Gastrocnemius medialis (tissue), 4 donors: ENCODE measurements around the gene PDCD1. TPM values are rescaled to one million over a fixed set of nuclear protein-coding genes. Genes with fewer than 3 reads are reported as not detected.

Source experiments
- ATAC-seq, 2 donors: fragments of 150-250 bp; one replicate each; pipeline ENCODE4 v1.9.1; 2016
- DNase-seq, 2 donors: peaks; one replicate each; pipeline ENCODE4 v3.0.0-alpha.2; 2019
- H3K27ac ChIP-seq, 4 donors: fragments of 200-600 bp; sonication (generic); 1 replicate in 1 of 4; 2 replicates in 3 of 4; pipeline ENCODE4 v1.5.1; 2016 to 2018; ENCODE audit warnings: mild to moderate bottlenecking in 2 of 4, moderate library complexity in 1 of 4
- H3K27me3 ChIP-seq, 3 donors: fragments of 200-600 bp; sonication (generic) in 2 of 3; 1 replicate in 1 of 3; 2 replicates in 2 of 3; pipeline versions ENCODE4 v1.5.1 to v1.6.0; 2016 to 2019; ENCODE audit warnings: mild to moderate bottlenecking in 1 of 3, moderate library complexity in 1 of 3
- H3K36me3 ChIP-seq, 2 donors: fragments of 200-600 bp; sonication (generic) in 1 of 2; one replicate each; pipeline ENCODE4 v1.5.1; 2017 to 2018
- H3K4me1 ChIP-seq, 2 donors: fragments of 200-600 bp; sonication (generic) in 1 of 2; one replicate each; pipeline ENCODE4 v1.5.1; 2016 to 2017; ENCODE audit warnings: mild to moderate bottlenecking in 2 of 2
- H3K4me3 ChIP-seq, 4 donors: fragments of 200-600 bp; sonication (generic) in 3 of 4; 1 replicate in 1 of 4; 2 replicates in 3 of 4; pipeline ENCODE4 v1.5.1; 2016 to 2019; ENCODE audit warnings: mild to moderate bottlenecking in 2 of 4
- H3K9me3 ChIP-seq, 3 donors: fragments of 200-600 bp; sonication (generic) in 2 of 3; 1 replicate in 1 of 3; 2 replicates in 2 of 3; pipeline ENCODE4 v1.5.1; 2016 to 2019
- POLR2A ChIP-seq, 2 donors: fragments of 450-650 bp; IDR thresholded peaks; one replicate each; pipeline ENCODE4 v1.6.1; 2017; ENCODE audit warnings: antibody characterized with exemption in 2 of 2, mild to moderate bottlenecking in 2 of 2, moderate library complexity in 2 of 2
- in situ Hi-C, 4 donors: fragments of 200-750 bp; cut with MboI; loops; one replicate each; pipeline versions ENCODE4 v1.15.0 to v1.8.0; 2017; ENCODE audit warnings: low sequenced_read_pairs in 4 of 4
- intact Hi-C: fragments of 100-400 bp; cut with DNase I; formaldehyde crosslinking; loops from one replicate; pipeline ENCODE4 v1.15.1; 2023; ENCODE audit warnings: low total_unique reads
- total RNA-seq, 4 donors: library from RNA; depleted of rRNA; stranded (reverse); fragments of >200 nt; gene quantifications; one replicate each; pipeline versions ENCODE4 v1.1.0 to v1.2.3, GENCODE V29; 2016
- TF ChIP-seq, protein P1 (sequence below), 5 experiments: fragments of 450-650 bp in 3 of 5; fragments of 200-600 bp in 2 of 5; sonication (generic) in 2 of 5; IDR thresholded peaks in 4 of 5; conservative IDR thresholded peaks in 1 of 5; 1 replicate in 4 of 5; 2 replicates in 1 of 5; pipeline ENCODE4 v1.5.1; 2016 to 2019; ENCODE audit warnings: antibody characterized with exemption in 5 of 5, mild to moderate bottlenecking in 3 of 5, moderate library complexity in 3 of 5

The PDCD1 gene
- total RNA-seq, 4 donors from 2014 or later: 0.13 TPM; not detected in 3

DNA sequence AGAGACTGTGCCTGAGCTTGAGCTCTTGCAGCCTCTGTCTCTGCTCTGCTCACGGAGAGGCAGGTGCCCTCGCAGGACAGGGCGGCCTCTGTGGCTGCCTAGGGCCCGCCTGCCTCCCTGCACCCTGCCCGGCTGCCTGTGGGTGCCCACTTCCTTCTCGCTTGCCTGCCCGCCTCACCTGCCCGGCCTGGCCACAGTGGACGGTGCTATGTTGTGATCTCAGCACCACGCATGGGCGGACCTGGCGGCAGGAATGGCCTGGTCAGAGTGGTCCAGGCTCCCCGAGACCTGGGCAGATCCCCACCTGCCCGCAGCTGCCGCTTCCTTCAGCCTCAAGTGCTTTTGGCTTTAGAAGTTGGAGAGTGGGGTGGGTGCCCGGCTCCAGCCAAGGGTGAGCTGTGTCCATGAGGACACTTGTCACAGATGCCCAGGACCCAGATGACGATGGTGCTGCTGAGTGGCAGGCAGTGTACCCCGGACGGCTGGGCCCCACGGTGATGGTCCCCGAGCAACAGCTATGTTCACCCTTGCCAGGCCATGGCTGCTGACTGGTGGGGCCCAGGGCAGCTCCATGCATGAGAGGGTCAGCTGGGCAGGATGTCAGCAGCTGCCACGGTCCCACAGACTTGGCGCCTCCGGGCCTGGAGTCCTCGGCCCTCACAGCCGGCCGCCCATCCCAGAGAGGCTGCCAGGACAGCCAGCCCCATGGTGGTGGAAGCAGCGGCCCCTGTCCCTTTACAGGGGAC is 36.2 kb upstream of the PDCD1 start:
- Histone ChIP-seq H3K4me3 (no peak overlapping the region), H3K4me1 (peaks cover 3 to 9% of the 10 kb centered on the region in 2 donors), H3K9me3 (no peaks in the 10 kb centered on the region), H3K27ac (peak overlapping the region in 2 of 4 donors; percentile 21 to 34), H3K27me3 (peaks cover 5 to 14% (median 9%) of the 10 kb centered on the region in 3 donors), H3K36me3 (no peaks in the 10 kb centered on the region)
- intact Hi-C loops: no loop called here
- DNase-seq (no peak), ATAC-seq (no peak)
- in situ Hi-C loops: no loop called here
- TF ChIP-seq, protein P1, sequence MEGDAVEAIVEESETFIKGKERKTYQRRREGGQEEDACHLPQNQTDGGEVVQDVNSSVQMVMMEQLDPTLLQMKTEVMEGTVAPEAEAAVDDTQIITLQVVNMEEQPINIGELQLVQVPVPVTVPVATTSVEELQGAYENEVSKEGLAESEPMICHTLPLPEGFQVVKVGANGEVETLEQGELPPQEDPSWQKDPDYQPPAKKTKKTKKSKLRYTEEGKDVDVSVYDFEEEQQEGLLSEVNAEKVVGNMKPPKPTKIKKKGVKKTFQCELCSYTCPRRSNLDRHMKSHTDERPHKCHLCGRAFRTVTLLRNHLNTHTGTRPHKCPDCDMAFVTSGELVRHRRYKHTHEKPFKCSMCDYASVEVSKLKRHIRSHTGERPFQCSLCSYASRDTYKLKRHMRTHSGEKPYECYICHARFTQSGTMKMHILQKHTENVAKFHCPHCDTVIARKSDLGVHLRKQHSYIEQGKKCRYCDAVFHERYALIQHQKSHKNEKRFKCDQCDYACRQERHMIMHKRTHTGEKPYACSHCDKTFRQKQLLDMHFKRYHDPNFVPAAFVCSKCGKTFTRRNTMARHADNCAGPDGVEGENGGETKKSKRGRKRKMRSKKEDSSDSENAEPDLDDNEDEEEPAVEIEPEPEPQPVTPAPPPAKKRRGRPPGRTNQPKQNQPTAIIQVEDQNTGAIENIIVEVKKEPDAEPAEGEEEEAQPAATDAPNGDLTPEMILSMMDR (IDR thresholded peaks at IDR 0.05 in 4 of 5, conservative IDR thresholded peaks at IDR 0.05 in 1 of 5): no peak
- no peak for TF ChIP-seq POLR2A (IDR thresholded peaks at IDR 0.05)

DNA sequence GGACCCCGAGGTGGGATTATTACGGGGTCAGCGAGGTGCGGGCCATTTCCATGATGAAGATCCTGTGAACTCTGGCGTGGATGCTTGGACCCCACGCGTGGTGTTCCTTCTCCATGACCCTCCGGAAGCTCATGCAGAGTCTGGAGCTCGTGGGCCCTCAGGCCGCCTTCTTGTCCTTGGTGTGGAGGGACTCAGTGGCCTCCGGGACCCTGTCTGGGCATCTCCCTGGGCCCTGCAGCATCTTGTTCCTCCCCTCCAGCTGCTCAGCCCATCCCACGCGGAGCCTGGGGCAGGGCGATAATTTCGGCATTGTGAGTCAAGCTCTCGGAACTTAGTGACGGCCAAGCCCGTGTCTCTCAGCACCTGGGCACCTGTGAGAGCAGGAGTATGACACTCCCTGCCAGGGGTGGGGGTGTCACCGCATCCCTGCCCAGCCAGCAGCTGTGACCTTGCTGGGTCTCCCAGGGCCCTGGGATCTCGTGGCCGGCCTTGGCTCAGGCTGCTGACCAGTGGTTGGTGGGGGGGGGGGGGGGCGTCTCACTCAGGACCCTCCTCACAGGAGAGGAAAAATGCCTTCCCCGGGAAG is 35.5 kb upstream of the PDCD1 start:
- DNase-seq: peak in 1 of 2 donors; percentile 12
- H3K4me1 ChIP-seq: peaks cover 0 to 3% of the 10 kb centered on the region in 2 donors
- no peak for ATAC-seq

GRCh38 chr2:241893265-241893664 is 34.6 kb upstream of the PDCD1 start:
- Histone ChIP-seq H3K9me3 (no peaks in the 10 kb centered on the region), H3K27ac (no peak overlapping the region), H3K4me3 (no peak overlapping the region), H3K4me1 (no peaks in the 10 kb centered on the region), H3K27me3 (peaks cover 0 to 10% (median 3%) of the 10 kb centered on the region in 3 donors), H3K36me3 (no peaks in the 10 kb centered on the region)
- ATAC-seq (no peak), DNase-seq (peak in 1 of 2 donors; percentile 5)
- in situ Hi-C loops (no loop called here), intact Hi-C loops (no loop called here)
- TF ChIP-seq, protein P1 (IDR thresholded peaks at IDR 0.05 in 4 of 5, conservative IDR thresholded peaks at IDR 0.05 in 1 of 5): no peak
- TF ChIP-seq POLR2A (IDR thresholded peaks at IDR 0.05): no peak

More for the DNA sequence above, 35.5 kb upstream of the PDCD1 start:
- no peak overlapping the region for H3K4me3 ChIP-seq
- H3K9me3 ChIP-seq: no peaks in the 10 kb centered on the region
- no peaks in the 10 kb centered on the region for H3K36me3 ChIP-seq
- peaks cover 3 to 7% (median 7%) of the 10 kb centered on the region in 3 donors for H3K27me3 ChIP-seq
- TF ChIP-seq, protein P1 (IDR thresholded peaks at IDR 0.05 in 4 of 5, conservative IDR thresholded peaks at IDR 0.05 in 1 of 5): no peak
- no peak for TF ChIP-seq POLR2A (IDR thresholded peaks at IDR 0.05)
- in situ Hi-C loops (no loop called here), intact Hi-C loops (no loop called here)
- peak overlapping the region in 1 of 4 donors; percentile 34 for H3K27ac ChIP-seq

DNA sequence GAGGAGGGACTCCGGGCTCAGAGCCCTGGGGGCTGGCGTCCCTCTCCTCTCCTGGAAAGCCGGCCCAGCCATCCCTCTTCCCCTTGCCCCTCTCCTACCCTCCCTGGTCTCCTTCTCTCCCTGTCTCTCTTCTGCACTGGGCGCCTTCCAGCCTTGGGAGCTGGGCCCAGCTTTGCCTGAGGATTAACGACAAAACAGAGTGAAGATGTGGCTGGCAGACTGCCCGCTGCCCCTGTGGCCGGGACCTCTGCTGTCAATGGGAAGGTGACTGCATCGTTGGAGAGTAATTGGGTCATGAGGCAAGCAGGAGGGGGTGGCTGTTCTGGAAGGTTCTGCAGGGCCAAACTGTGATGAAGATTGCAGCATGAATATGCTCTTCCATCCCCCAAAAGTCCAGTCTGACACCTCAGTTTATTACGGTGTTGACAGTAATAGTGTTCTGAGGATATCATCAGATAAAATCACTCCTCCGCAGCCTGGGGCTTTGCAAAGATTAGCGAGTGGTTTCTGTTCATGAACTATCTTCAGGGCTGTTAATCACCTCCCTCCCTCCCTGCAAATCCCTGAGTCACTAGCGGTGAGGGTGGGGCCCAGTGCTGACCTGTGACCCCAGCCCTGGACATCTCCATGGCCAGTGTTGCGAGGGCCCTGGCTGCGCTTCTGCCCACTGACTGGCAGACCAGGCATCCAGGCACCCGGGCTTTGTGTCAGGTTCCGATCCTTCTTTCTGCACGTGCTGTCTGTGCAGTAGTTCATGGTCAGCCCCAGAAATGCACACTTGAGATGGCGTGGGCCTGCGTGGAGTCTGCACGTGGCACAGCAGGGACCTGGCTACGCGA is 33.8 kb upstream of the PDCD1 start:
- Histone ChIP-seq H3K4me3 (no peak overlapping the region), H3K27ac (peak overlapping the region in 1 of 4 donors; percentile 69), H3K27me3 (peaks cover 0 to 10% (median 3%) of the 10 kb centered on the region in 3 donors), H3K36me3 (no peaks in the 10 kb centered on the region), H3K9me3 (no peaks in the 10 kb centered on the region), H3K4me1 (no peaks in the 10 kb centered on the region)
- DNase-seq (peak in 1 of 2 donors; percentile 11), ATAC-seq (no peak)
- intact Hi-C loops: no loop called here
- in situ Hi-C loops: no loop called here
- TF ChIP-seq, protein P1 (IDR thresholded peaks at IDR 0.05 in 4 of 5, conservative IDR thresholded peaks at IDR 0.05 in 1 of 5): no peak
- TF ChIP-seq POLR2A (IDR thresholded peaks at IDR 0.05): no peak
